ENCODE results near the gene SLC66A2. TPM values are rescaled to one million over a fixed set of nuclear protein-coding genes. Genes with fewer than 3 reads are reported as not detected.

The SLC66A2 gene
- total RNA-seq, 2 experiments from 2014 or later = 44.5 to 44.8 TPM

GRCh38 chr18:79884963-79885728, 66.3 kb downstream of the SLC66A2 start:
- no peaks in the 10 kb centered on the region for H3K4me1 ChIP-seq (ENCODE audit: insufficient read depth, low read length)
- no peaks in the 10 kb centered on the region for H3K36me3 ChIP-seq (ENCODE audit: insufficient read depth, low read length)
- H3K4me3 ChIP-seq (ENCODE audit: low read length) = no peak overlapping the region
- no peaks in the 10 kb centered on the region for H3K36me3 Mint-ChIP-seq (ENCODE audit: low read depth)
- H3K9me3 ChIP-seq (ENCODE audit: control insufficient read depth in 1 of 2, insufficient read depth in 1 of 2, low read length in 2 of 2) = peaks cover 24 to 59% of the 10 kb centered on the region in 2 experiments
- no peaks in the 10 kb centered on the region for H3K27me3 ChIP-seq (ENCODE audit: control insufficient read depth in 1 of 2, insufficient read depth in 2 of 2, low read length in 2 of 2)
- no peak overlapping the region for H3K27ac Mint-ChIP-seq
- H3K4me1 Mint-ChIP-seq (ENCODE audit: low read depth) = no peaks in the 10 kb centered on the region
- TF ChIP-seq CTCF (IDR thresholded peaks at IDR 0.05) = no peak
- H3K4me3 Mint-ChIP-seq = no peak overlapping the region
- no peak overlapping the region for H3K27ac ChIP-seq (ENCODE audit: low read depth in 1 of 2, low read length in 2 of 2)
- DNase-seq (peak in 1 of 14 experiments; percentile 9), ATAC-seq (ENCODE audit: poor library complexity) (no peak)
- ChIA-PET POLR2A (no interaction called here), CTCF (no interaction called here)
- H3K27me3 Mint-ChIP-seq = no peaks in the 10 kb centered on the region
- intact Hi-C loops (cut with DNase I, micrococcal nuclease) = no loop called here
- peaks cover 9% of the 10 kb centered on the region for H3K9me3 Mint-ChIP-seq

GRCh38 chr18:79884294-79884962, 67.0 kb downstream of the SLC66A2 start:
- Mint-ChIP-seq H3K27ac (no peak overlapping the region), H3K9me3 (peaks cover 7% of the 10 kb centered on the region), H3K4me3 (no peak overlapping the region), H3K4me1 (ENCODE audit: low read depth) (no peaks in the 10 kb centered on the region), H3K27me3 (no peaks in the 10 kb centered on the region), H3K36me3 (ENCODE audit: low read depth) (no peaks in the 10 kb centered on the region)
- Histone ChIP-seq H3K36me3 (ENCODE audit: insufficient read depth, low read length) (no peaks in the 10 kb centered on the region), H3K9me3 (ENCODE audit: control insufficient read depth in 1 of 2, insufficient read depth in 1 of 2, low read length in 2 of 2) (peaks cover 17 to 54% of the 10 kb centered on the region in 2 experiments), H3K27ac (ENCODE audit: low read depth in 1 of 2, low read length in 2 of 2) (no peak overlapping the region), H3K4me3 (ENCODE audit: low read length) (no peak overlapping the region), H3K4me1 (ENCODE audit: insufficient read depth, low read length) (no peaks in the 10 kb centered on the region), H3K27me3 (ENCODE audit: control insufficient read depth in 1 of 2, insufficient read depth in 2 of 2, low read length in 2 of 2) (no peaks in the 10 kb centered on the region)
- intact Hi-C loops (cut with DNase I, micrococcal nuclease) = no loop called here
- no peak for DNase-seq
- no peak for TF ChIP-seq CTCF (IDR thresholded peaks at IDR 0.05)
- ATAC-seq (ENCODE audit: poor library complexity) = no peak
- POLR2A ChIA-PET = no interaction called here
- CTCF ChIA-PET = no interaction called here

- Mint-ChIP-seq H3K4me3 (no peak overlapping the region), H3K27ac (no peak overlapping the region), H3K4me1 (ENCODE audit: low read depth) (no peaks in the 10 kb centered on the region), H3K27me3 (no peaks in the 10 kb centered on the region), H3K9me3 (no peaks in the 10 kb centered on the region), H3K36me3 (ENCODE audit: low read depth) (no peaks in the 10 kb centered on the region)
- H3K4me3 ChIP-seq (ENCODE audit: low read length) = no peak overlapping the region
- POLR2A ChIA-PET = no interaction called here
- H3K4me1 ChIP-seq (ENCODE audit: insufficient read depth, low read length) = no peaks in the 10 kb centered on the region
- no peak for TF ChIP-seq CTCF (IDR thresholded peaks at IDR 0.05)
- CTCF ChIA-PET = no interaction called here
- no peaks in the 10 kb centered on the region for H3K36me3 ChIP-seq (ENCODE audit: insufficient read depth, low read length)
- no peaks in the 10 kb centered on the region for H3K27me3 ChIP-seq (ENCODE audit: control insufficient read depth in 1 of 2, insufficient read depth in 2 of 2, low read length in 2 of 2)
- no peak for DNase-seq
- no peak overlapping the region for H3K27ac ChIP-seq (ENCODE audit: low read depth in 1 of 2, low read length in 2 of 2)
- no peak for ATAC-seq (ENCODE audit: poor library complexity)
- intact Hi-C loops (cut with DNase I, micrococcal nuclease) = no loop called here
- peaks cover 9 to 58% of the 10 kb centered on the region in 2 experiments for H3K9me3 ChIP-seq (ENCODE audit: control insufficient read depth in 1 of 2, insufficient read depth in 1 of 2, low read length in 2 of 2)
Observed at GRCh38 chr18:79883461-79884293, 67.8 kb downstream of the SLC66A2 start.

Data from CD4-positive, alpha-beta T cell (primary cell).